EH (cell line): Measurements from ENCODE around the gene TLNRD1.

Source experiments
- DNase-seq: peaks from one replicate; pipeline ENCODE4 v3.0.0-alpha.2; 2015; ENCODE audit warnings: low read depth

Gene TLNRD1

DNA sequence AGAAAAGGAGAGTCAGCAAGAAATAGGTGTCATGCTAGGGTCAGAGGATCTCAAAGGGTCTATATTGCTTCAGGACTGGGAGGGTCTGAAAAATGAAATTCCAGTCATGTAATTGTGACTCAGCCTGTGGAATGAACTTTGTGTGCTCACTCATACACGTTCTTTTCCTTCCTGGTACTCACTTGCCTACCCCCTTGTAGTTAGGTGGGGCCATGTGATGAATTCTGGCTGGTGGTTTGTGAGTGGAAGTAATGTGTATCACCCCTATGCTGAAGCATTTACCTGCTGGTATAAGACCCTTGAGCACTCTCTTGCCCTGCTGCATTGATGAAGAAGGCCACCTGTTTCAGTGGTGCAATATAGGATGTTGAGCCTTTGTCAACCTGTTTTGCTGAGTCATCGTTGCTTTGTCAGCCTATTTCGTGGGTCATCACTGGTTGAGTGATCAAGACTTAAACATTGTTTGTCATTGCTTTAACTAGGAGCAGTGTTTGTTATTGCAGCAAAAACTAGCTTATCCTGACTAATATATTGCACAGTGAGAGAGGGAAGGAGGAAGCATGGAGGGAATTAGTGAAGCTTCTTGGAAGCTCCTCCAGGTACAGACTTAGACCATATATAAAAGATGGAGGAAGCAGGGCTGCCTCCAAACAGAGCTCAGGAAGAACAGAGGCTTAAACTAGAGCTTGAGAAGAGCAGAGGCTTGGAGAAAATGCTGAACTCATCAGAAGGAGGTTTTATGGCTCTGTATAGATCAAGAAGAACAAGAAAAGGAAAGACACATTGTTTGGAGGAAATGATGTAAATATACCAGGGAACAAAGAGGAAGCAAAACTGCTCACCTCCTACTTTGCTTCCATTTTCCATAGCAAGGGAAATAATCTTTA is 28.9 kb downstream of the TLNRD1 start:
- peak; percentile 39 for DNase-seq

DNA sequence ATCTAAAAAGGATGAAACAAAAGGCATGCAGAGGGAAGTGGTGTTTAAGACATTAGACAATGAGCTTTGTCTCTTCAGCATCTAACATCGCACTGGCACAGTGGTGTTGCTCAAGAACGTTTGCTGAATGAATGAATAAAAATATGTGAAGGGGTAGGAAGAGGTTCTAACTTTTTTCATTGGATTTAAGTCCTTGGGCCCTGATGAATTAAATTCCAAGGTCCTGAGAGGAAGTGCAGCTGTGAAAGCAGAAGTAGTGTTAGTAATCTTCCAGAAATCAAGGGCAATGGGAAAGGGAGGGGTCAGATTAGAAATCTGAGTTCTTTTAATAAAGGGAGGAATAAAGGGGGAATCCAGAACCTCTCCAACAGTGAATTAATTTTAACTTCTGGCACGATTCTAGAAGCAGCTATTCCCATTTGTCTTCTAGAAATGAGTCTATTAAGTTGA is 29.6 kb downstream of the TLNRD1 start:
- no peak for DNase-seq

DNA sequence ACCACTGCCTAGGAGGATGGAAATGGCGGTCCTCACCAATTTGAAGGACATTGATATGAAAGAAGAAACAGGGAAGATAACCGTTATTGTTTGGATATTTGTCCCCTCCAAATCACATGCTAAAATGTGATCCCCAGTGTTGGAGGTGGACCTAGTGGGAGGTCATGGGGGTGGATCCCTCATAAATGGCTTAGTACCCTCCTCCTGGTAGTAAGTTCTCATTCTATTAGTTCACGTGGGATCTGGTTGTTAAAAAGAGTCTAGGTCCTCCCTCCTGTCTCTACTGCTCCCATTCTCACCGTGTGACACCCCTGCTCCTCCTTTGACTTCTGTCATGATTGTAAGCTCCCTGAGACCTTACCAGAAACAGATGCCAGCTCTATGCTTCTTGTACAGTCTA is 30.5 kb downstream of the TLNRD1 start:
- DNase-seq: no peak

DNA sequence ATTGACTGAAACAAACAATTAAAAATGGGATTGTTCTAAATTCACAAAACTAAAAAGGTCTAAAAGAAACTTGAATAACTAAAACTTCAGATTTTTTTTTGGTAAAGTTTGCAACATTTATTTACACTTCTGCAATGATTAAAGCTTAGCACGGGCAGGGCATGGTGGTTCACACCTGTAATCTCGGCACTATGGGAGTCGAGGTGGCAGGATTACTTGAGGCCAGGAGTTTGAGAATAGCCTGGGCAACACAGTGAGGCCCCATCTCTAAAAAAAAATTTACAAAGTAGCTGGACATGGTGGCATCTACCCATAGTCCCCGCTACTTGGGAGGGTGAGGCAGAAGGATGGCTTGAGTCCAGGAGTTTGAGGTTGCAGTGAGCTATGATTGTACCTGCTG is 31.6 kb downstream of the TLNRD1 start:
- no peak for DNase-seq

DNA sequence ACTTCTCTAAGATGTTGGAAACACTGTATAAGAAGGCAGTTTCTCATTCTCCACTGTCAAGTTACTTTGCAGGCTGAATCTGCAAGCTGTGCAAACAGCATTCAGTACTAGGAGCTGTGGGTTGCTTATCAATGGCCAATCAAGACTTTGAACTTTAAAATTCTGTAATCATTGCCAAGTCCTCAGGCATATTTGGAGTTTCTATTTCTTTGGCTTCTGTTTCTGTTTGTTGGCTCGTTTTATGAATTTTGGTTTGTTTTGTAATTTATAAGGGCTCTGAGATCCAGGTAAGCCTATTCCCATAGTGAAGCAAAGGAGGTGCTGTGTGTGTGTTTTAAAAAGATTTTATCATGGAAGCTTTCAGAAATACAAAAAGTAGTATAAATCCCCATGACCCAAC is 32.1 kb downstream of the TLNRD1 start:
- no peak for DNase-seq

DNA sequence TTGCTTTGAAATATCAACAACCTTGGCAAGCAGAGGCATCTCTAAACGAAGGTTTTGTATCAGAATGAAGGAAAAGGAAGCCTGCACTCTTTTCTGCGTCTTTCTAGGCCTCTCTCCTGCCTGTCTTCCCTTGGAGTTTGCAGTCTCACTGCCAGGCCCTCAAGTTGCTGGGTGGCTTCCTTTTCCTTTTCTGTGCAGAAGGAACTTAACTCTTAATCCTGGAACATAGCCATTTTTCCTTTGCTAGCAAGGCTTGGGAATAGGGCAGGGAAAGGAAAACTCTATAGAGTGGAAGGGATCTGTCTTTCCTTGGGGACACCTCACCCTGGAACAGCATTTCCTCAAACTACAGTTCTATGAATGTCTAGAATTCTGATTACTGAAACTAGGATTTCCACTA is 32.8 kb downstream of the TLNRD1 start:
- no peak for DNase-seq

DNA sequence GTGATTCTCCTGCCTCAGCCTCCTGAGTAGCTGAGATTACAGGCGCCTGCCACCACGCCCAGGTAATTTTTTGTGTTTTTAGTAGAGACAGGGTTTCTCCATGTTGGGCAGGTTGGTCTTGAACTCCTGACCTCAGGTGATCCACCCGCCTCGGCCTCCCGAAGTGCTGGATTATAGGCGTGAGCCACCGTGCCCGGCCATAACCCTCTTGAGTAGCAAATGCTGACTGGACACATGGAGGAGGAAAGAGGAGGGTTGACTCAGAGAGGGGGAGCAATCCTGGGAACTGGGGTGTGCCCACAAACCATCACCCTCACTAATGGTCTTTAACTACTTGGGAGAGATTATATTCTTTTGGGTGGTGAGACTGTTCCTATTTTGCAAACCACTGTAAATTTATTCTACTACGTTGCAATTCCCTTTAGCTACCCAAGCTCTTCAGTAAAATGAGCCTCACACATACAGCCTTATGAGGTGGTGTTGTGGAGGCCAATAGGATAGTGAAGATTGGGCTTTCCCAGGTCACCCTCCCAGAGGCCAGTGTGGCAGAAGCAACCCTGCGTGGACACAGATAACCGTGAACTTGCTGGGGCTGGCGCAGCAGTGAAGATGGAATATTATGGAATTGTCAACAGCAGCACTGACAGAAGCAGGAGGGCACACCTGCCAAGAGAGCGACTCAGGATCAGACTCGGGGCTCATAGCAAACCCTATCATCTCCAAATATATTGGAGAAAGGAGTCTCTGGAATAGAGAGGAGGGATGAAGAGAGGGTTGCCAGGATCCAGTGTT is 37.4 kb downstream of the TLNRD1 start:
- no peak for DNase-seq

DNA sequence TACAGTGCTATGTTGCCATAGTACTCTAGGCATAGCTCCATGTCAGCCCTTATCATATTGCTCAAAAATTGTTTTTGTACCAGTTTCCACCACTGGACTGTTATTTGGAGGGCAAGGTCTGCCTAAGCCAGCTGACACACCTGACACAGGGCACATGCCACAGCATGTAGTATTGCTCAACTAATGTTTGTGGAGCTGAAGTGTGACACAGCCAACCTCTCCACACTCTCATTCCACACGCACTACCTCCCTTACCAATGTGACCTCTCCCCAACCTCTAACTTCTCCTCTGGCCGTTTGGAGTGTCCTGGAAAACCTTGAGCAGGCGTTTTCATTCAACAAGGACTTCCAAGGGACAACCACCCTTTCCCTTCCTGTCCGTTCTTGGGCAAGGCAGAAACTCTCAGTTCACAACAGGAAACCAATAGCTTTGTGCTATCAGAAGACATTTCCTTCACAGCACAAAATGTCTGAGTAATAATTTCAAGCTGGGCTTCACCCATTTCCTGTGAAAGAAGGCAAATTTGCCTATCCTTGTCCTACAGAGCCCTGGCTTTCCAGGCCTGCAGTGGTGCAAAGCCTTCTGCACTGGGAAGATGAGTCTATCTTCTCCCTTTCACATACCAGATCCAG is 38.4 kb downstream of the TLNRD1 start:
- peak; percentile 13 for DNase-seq

DNA sequence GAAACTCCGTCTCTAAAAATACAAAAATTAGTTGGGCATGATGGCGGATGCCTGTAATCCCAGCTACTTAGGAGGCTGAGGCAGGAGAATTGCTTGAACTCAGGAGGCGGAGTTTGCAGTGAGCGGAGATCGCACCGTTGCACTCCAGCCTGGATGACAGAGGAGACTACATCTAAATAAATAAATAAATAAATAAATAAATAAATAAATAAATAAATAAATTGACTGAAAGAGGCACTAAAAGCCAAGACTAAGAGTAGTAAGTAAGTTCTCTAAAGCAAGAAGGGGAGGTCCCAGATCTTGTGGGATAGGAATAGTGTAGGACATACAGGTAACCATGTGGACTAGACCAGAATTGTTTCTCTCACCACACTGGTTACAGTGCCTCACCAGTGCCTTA is 40.0 kb downstream of the TLNRD1 start:
- no peak for DNase-seq

DNA sequence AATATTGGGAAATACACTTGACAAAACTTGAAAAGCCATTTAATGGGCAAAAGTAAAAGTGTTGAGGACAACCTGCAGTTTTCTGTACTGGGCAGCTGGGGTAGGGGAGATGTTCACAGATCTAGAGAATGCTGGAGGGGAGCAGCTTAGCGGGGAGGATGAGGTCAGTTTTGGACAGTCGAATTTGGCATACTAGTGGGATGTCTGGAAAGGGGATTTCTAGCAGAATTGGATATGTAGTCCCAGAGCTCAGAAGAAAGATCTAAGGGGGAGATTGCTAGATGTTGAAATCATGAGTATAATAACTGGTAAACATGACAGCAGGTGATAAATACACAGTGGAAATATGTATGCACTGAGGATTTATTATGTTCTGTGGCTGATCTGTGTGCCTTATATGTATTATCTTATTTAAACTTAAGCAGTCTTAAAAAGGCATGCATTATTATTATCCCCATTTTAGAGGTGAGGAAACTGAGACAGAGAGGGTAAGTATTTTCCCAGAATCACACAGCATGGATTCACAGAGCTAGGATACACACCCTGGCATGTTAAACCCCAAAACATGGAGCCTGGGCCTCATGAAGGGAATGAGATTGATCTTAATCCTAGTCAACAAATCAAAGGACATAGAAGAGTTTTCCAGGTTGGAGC is 42.7 kb downstream of the TLNRD1 start:
- no peak for DNase-seq

DNA sequence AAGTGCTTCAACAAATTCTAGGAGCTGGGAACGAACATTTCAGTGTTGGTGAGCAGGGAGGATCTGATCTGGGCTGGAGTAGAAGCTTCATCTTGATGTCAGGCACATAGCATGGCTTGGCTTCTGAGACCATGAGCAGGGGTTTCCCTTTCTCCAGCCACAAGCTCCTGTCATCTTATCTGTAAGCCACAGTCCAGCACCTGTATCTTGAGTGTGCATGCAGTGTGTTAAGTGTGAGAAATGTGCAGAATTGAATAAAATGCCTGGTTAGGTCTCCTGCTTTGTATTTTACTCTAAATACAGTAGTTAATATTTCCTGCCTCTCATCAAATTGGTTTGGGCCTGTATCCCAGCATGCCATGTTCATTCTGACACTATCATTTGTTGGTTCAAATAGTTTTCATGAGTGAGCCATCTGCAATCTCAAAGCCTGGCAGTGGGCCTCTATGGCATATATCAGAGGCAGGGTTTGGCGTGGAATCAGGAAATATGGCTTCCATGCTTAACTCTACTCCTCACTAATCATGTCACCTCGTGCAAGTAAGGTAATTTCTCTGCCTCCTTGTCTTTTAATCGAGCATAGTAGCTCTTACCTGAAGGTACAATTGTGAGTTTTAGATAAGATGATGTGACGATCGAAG is 43.3 kb downstream of the TLNRD1 start:
- no peak for DNase-seq

DNA sequence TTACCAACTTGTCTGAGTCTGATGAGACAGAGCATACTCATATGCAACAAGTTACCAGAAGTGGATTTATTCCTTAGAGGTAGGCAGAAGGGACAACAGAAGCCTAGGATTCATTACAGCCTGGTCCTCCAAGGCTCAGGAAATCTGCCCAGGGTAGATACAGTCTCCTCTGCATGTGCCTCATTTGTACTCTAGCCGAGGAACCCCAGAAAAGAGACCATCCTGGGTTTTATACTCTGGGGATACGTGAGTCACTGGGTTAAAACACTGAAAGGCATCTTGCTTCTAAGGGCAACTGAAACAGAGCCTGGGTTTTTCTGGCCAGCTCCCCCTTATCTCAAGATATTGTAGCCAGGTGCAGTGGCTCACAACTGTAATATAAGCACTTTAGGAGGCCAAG is 45.6 kb downstream of the TLNRD1 start:
- no peak for DNase-seq

DNA sequence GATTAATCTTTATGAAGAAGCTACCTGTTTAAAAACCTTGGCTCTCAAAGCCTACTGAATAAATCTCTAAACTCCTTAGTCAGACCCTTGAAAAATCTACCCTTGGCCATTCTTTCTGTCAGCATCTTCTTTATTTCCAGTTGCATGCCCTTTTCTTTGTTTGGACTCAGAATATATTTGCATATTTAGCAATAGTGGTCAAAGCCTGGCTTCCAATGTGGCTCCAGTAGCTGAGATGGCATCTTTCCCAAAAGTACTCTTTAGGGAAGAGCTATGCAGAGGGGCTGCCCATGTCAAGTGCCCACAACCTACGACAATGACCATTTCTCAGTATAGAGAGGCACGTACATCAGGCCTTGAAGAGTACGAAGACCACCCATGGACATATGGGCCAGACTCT is 47.2 kb downstream of the TLNRD1 start:
- no peak for DNase-seq

DNA sequence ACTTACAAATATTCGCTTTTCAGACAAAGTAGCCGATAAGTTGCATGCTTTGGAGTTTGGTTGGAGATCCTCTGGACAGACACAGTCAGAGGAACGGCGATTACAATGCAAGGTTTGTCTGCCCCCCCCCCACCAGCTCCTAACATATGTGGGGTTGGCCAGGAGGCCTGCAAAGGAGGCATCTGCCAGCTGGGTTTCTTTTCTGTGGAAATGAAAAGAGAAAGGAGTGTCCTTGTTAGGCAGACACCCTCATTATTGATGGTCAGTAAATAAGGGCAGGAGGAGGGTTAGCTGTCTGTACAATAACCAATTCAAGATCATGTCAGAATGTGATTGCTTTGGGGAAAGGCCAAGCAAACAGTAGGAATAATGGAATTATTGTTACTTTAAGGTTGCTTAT is 49.1 kb downstream of the TLNRD1 start:
- no peak for DNase-seq

DNA sequence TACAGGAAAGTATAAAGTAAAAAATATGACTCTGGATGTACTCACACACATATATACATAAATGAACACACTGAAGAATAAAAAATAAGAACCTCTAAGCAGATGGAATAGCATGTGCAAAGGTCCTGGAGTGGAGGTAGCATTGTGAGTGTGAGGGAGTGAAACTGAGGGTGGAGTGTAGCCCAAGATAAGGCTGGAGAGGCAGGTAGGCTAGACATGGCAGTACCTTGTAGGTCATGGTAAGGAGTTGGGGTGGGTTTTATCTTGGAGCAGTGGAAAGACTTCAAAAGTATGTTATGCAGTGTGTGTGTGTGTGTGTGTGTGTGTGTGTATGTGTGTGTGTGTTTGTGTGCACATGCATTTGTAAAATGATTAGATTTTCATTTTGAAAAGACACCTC is 49.5 kb downstream of the TLNRD1 start:
- DNase-seq: no peak

DNA sequence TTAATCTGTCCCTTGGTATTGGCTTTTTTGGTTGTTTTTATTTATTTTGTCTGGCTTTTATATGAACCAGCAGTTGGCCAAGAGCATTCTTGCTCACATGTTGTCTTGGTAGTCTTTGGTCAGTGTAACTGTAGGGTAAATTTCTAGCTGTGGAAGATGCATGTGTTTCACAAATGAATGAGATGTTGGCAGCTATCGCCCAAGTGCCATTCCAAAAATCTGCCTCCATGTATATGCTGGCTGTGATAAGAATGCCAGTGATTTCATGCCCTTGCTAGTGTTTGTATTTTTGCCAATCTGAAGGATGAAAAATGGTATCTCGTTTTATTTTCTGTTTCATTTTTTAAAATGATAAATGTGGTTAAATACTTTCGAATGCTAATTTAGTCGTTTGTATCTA is 50.1 kb downstream of the TLNRD1 start:
- no peak for DNase-seq

DNA sequence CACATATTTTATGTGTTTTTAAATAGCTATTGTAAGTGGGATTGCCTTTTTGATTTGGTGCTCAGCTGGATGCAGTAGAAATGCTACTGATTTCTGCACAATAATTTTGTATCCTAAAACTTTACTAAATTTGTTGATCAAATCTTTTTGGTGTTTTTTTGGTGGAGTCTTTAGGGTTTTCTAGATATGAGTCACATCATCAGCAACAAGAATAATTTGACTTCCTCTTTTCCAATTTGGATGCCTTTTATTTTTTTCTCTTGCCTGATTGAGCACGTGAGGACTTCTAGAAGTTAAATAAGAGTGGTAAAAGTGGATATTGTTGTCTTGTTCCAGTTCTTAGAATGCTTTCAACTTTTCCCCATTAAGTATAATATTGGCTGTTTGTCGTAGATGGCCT is 51.3 kb downstream of the TLNRD1 start:
- DNase-seq: peak; percentile 14

DNA sequence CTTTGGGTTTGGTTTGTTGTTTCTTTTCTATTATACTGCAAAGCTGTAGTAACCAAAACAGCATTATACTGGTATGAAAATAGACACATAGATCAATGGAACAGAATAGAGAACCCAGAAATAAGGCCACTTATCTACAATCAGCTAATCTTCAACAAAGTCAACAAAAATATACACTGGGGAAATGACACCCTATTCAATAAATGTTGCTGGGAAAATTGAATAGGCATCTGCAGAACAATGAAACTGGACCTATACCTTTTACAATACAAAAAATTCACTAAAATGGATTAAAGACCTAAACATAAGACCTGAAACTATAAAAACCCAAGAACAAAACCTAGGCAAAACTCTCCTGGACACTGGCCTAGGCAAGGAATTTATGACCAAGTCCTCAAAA is 52.9 kb downstream of the TLNRD1 start:
- DNase-seq: no peak

DNA sequence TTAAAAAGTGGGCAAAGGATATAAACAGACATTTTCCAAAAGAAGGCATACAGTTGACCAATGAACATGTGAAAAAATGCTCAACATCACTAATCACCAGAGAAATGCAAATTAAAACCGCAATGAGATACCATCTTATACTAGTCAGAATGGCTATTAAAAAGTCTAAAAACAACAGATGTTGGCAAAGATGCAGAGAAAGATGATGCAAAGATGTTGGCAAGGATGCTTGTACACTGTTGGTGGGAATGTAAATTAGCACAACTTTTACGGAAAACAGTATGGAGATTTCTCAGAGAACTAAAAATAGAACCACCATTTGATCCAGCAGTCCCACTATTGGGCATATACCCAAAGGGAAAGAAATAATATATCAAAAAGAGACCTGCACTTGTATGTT is 53.5 kb downstream of the TLNRD1 start:
- peak; percentile 89 for DNase-seq
